ENCODE results near the gene RNF32.

DNA sequence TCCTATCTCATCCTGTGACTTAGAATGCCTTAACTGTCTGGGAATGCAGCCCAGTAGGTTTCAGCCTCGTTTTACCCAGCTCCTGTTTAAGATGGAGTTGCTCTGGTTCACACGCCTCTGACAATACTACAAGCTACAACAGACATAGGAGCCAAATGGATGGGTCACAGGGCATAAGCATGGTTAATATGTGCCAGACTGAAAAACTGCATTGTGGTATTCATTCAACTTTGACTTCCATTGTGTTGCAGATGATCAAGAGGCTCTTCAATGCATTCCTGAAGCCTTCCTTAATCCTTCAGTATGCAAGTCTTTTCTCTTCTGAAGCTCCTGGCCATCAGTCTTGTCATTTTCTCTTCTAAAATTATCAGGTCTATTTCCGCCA, 20.3 kb upstream of the RNF32 start:
- TF ChIP-seq POLR2A (IDR thresholded peaks at IDR 0.05; ENCODE audit: low read length): no peak
- no peak for TF ChIP-seq GATA1 (IDR thresholded peaks at IDR 0.05; ENCODE audit: low read depth, low read length)
